GM12864 (cell line): ENCODE results near the gene DMRT1.

Experiments
- DNase-seq: peaks from one replicate; pipeline ENCODE4 v3.0.0-alpha.2; 2011; ENCODE audit warnings: low read depth
- H3K4me3 ChIP-seq: 2 replicates; pipeline ENCODE4 v1.5.1; 2011; ENCODE audit warnings: mild to moderate bottlenecking, low read depth, low read length, control low read depth
- CTCF ChIP-seq: IDR thresholded peaks from 2 replicates; pipeline ENCODE4 v1.5.1; 2011; ENCODE audit warnings: low read depth, mild to moderate bottlenecking, moderate library complexity, low read length, control low read depth, inconsistent platforms; ENCODE audit errors: missing control alignments

Gene DMRT1

GRCh38 chr9:970151-970996, 128.9 kb downstream of the DMRT1 start:
- no peak for TF ChIP-seq CTCF
- H3K4me3 ChIP-seq, result no peak overlapping the region
- no peak for DNase-seq

DNA sequence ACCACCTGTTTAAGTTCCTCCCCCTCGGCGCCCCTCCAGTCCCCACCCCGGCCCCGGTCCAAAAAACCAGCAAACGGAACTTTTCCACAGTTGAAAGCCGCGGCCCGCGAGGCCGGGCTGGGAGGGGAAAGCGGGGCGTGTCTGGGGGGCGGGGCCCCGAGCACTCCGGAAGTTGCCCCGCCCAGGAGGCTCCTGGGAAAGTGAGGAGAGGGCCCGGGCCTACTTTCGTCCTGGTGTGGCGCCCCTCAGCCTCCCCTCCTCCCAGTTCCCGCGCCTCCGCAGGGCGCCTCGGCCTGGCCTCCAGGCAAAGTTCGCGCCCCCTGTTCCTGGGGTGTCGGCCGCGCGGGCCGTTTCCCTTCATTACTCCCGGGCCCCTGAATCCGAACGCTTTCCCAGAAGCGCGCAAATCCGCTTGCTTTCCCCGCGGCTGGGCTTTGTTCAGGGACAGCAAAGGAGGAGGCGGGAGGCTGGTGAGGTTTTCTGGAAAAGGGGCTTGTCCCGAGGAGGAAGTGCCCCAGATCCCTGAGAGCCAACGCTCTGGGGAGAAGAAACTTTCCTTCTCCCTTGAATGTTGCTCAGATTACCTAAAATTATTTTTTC, 130.5 kb downstream of the DMRT1 start:
- DNase-seq, result no peak
- H3K4me3 ChIP-seq, result no peak overlapping the region
- TF ChIP-seq CTCF, result no peak

DNA sequence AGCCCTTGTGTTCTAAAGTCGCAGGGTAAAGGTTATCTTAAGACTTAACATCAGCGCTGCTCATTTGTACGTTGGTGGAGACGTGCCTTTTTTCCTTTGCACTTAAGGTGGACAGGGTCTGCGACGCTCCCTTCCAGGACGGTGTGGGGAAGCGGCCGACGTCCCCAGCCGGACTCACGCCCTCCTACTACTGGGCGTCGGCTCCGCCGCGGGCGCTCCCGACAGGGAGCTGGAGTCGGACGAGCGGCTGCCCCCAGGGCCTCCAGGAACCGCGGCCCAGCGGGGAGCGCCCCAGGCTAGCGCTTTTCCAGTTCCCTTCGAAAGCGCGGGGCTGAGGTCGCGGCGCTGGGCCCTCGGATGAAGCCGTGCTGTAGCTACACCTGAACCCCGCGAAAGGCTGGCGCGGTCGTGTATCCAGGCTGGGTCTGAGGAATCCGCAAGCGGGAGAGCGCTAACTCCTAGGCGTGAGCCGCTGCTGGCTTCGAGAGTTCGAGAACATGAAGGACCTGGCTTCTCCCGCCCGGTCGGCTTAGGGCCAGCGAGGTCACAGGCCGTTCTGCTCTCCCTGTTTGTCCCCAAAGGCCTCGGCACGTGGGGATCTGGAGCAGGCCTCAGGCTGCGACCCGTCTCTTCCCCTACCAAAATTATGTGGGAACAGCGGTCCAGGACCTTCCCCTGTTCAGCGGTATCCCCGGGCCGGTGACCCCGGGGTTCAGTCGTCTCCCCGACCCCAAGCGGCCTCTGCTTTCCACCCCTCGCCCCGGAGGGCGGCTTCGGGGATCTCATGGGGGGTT, 131.2 kb downstream of the DMRT1 start:
- no peak for TF ChIP-seq CTCF
- no peak overlapping the region for H3K4me3 ChIP-seq
- DNase-seq, result no peak

DNA sequence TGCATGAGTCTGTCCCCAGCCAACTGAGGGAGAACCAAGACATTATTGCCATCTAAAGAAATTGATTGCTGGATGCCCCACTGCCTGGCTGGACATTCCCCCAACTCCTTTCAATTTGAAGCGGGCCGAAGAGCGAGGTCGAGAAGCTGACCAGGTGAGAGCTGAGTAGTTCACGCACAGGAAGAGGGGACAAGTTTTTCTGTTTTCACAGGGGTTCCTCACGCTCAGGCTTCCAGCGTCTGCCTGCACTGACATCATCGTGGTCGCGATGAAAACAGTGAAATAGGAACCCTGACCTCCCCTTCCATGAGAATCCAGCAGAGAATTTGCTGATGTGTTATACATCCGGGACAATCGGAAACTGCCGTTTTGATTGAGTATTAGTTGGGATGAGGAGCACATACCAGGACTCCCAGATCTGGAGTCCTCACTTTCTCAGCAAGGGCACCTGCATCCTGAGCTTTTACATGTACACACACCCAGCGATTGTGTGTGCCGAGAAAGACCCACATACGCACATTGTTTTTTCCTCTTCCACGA, 131.9 kb downstream of the DMRT1 start:
- DNase-seq, result no peak
- no peak for TF ChIP-seq CTCF
- H3K4me3 ChIP-seq, result no peak overlapping the region

DNA sequence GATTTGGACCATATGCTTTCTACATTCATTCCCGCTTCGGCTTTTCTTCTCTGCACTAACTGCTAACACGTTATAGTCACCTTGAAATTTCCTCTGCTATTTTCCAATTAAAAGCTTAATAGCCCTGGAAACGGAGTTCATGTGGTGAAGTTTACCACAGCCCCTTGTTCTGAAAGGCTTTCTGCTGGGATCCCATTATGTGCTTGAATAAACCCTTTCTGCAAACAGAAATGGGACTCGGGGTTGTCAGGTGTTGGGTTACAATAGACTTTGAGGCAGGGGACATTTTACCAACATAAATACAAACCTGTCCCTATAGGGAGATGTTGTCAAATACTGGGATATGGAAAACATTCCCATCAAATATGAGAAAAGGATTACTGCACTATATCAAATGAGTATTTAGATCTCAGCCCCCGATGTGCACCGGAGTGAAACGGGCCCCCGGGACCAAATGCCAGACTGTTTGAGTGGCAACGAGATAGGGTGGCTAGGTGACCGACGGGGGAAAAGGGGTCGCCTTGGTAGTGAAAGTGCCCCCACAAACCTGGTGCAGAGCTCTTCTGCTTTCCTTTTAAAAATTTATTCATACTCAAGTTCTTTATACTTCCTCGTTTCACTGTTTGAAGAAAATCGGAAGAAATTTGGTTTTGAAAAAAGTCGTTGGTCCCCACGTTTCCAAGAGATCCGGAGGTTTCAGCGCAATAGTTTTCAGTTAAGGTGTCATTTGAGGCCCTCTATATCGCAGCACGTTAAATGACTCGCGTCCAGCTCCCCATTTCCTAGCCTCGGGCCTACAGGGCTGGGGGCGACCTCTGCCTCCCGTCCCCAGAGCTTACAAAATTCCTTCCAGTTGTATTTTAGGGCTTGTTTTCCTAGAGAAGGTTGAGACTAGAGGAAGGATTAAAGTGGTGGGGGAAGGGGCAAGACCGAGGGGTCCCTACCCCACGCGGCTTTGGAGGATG, 132.8 kb downstream of the DMRT1 start:
- TF ChIP-seq CTCF, result no peak
- no peak for DNase-seq

More for the DNA sequence above, 132.8 kb downstream of the DMRT1 start:
- no peak overlapping the region for H3K4me3 ChIP-seq
